HG02840 (cell line): Measurements from ENCODE around the gene PSME3IP1.

Experiments used
- ATAC-seq: cut with Tn5 transposase; IDR thresholded peaks from one replicate; pipeline ENCODE4 v1.9.1; 2021; ENCODE audit warnings: mild to moderate bottlenecking, moderate library complexity, moderate number of reproducible peaks; ENCODE audit not compliant: unreplicated experiment, low FRiP score

The PSME3IP1 gene

GRCh38 chr16:57172721-57173290 lies 13.0 kb downstream of the PSME3IP1 start:
- ATAC-seq, result no peak

- no peak for ATAC-seq
Observed at GRCh38 chr16:57169327-57169726, 16.5 kb downstream of the PSME3IP1 start.

GRCh38 chr16:57167953-57168352 lies 17.9 kb downstream of the PSME3IP1 start:
- no peak for ATAC-seq

GRCh38 chr16:57167538-57167937 lies 18.3 kb downstream of the PSME3IP1 start:
- ATAC-seq, result no peak

GRCh38 chr16:57166951-57167350 lies 18.9 kb downstream of the PSME3IP1 start:
- ATAC-seq, result no peak

- ATAC-seq, result no peak
Observed at GRCh38 chr16:57166451-57166850, 19.4 kb downstream of the PSME3IP1 start.

GRCh38 chr16:57165938-57166337 lies 19.9 kb downstream of the PSME3IP1 start:
- no peak for ATAC-seq

- no peak for ATAC-seq
Observed at GRCh38 chr16:57165483-57165882, 20.4 kb downstream of the PSME3IP1 start.

- no peak for ATAC-seq
Observed at GRCh38 chr16:57163842-57164241, 22.0 kb downstream of the PSME3IP1 start.

GRCh38 chr16:57159447-57159846 lies 26.4 kb downstream of the PSME3IP1 start:
- no peak for ATAC-seq

- no peak for ATAC-seq
Observed at GRCh38 chr16:57157533-57157932, 28.3 kb downstream of the PSME3IP1 start.

- ATAC-seq, result no peak
Observed at GRCh38 chr16:57156351-57156703, 29.5 kb downstream of the PSME3IP1 start.

GRCh38 chr16:57155702-57156350 lies 30.0 kb downstream of the PSME3IP1 start:
- no peak for ATAC-seq

GRCh38 chr16:57153841-57154240 lies 32.0 kb downstream of the PSME3IP1 start:
- ATAC-seq, result no peak

GRCh38 chr16:57152096-57153093 lies 33.4 kb downstream of the PSME3IP1 start:
- no peak for ATAC-seq

- no peak for ATAC-seq
Observed at GRCh38 chr16:57151369-57151768, 34.5 kb downstream of the PSME3IP1 start.

- ATAC-seq, result no peak
Observed at GRCh38 chr16:57150682-57151330, 35.0 kb downstream of the PSME3IP1 start.

GRCh38 chr16:57149391-57149790 lies 36.4 kb downstream of the PSME3IP1 start:
- ATAC-seq, result no peak

GRCh38 chr16:57148481-57148880 lies 37.4 kb downstream of the PSME3IP1 start:
- no peak for ATAC-seq

GRCh38 chr16:57147381-57148221 lies 38.2 kb downstream of the PSME3IP1 start:
- no peak for ATAC-seq
